Motor neuron (in vitro differentiated cells): ENCODE measurements around the gene SRXN1. TPM values are rescaled to one million over a fixed set of nuclear protein-coding genes. Genes with fewer than 3 reads are reported as not detected.
A peak's percentile ranks its signal among the peaks of the same experiment; 100 is the strongest.

Source experiments
- ATAC-seq, 8 experiments: fragments of 200-7000 bp; cut with Tn5 transposase; replicated peaks in 6 of 8; 2 replicates each; pipeline ENCODE4 v1.8.0; 2021; ENCODE audit warnings: mild to moderate bottlenecking in 8 of 8, moderate library complexity in 8 of 8
- H3K27ac ChIP-seq, 2 donors: fragments of 250-450 bp; sonication (Bioruptor Pico); 2 replicates each; pipeline ENCODE4 v1.9.0; 2021; ENCODE audit warnings: antibody characterized with exemption in 2 of 2, mild to moderate bottlenecking in 2 of 2, moderate library complexity in 1 of 2
- H3K4me1 ChIP-seq, 2 donors: fragments of 250-450 bp; sonication (Bioruptor Pico); replicated peaks in 1 of 2; 2 replicates each; pipeline ENCODE4 v1.6.1; 2021; ENCODE audit warnings: antibody characterized with exemption in 2 of 2, mild to moderate bottlenecking in 2 of 2, moderate library complexity in 1 of 2
- H3K4me3 ChIP-seq, 5 donors: fragments of 250-450 bp; sonication (Bioruptor Pico); 2 replicates each; pipeline ENCODE4 v1.9.0; 2021; ENCODE audit warnings: antibody characterized with exemption in 5 of 5, mild to moderate bottlenecking in 5 of 5, moderate library complexity in 4 of 5
- WGBS, 10 experiments: fragments of 450-650 bp; shearing (Covaris generic); methylation state at CpG; one replicate each; pipeline ENCODE4 v1.0.0; 2022; 5-methylcytosine and 5-hydroxymethylcytosine counted together
- in situ Hi-C, 9 experiments: fragments of 400-800 bp; cut with MboI; loops; one replicate each; pipeline ENCODE4 v1.15.0; 2021; ENCODE audit warnings: low sequenced_read_pairs in 9 of 9, low pct_unique_long_range_greater_than_20kb in 2 of 9; ENCODE audit not compliant: unreplicated experiment in 9 of 9
- total RNA-seq, 8 experiments: library from RNA; unstranded; fragments of 300-600 nt; gene quantifications; 2 replicates each; pipeline versions ENCODE4 v1.2.3 to v1.2.4, GENCODE V29; 2022

SRXN1 gene
- total RNA-seq, 8 experiments from 2014 or later: 7.1 to 51.6 (median 16.2) TPM

GRCh38 chr20:637559-637958, 15.4 kb downstream of the SRXN1 start:
- H3K4me3 ChIP-seq: no peak overlapping the region
- no peak overlapping the region for H3K27ac ChIP-seq
- in situ Hi-C loops: loop anchor here in 1 of 9 experiments (10.0 kb wide), 1 partner anchor 73 kb away; no protein-coding TSS in a partner anchor
- WGBS, 10 experiments: 0 to 100% (median 82%) methylated on average over 1 of the region's 2 CpGs; no CpG with 5 or more reads in 2 of the 10 experiments
- peaks cover 17 to 24% of the 10 kb centered on the region in 2 donors for H3K4me1 ChIP-seq
- no peak for ATAC-seq

DNA sequence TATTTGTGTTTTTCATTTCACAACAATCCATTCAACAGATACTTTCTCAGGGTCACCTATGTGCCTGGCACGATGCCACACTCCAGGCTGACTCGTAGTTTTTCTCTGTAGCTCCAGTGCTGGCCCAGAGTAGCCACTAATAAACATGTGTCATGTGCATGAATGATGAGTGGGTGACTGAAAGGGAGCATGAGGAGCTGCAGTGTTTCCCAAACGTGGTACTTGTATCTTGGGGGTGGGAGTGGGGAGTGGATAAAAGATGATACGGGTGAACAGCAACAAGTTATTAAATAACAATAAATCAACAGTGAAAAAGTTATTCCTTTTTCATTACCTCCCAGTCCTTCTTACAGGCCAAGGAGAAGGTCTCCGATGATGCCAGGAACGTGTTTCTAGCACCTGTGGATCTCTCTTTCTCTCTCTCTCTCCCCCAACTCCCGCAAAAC, 17.1 kb downstream of the SRXN1 start:
- WGBS, 10 experiments: 0 to 83% (median 49%) methylated on average over 1 to 7 of the region's 7 CpGs; no CpG with 5 or more reads in 1 of the 10 experiments
- ATAC-seq: peak in 1 of 8 experiments; percentile 17
- no peak overlapping the region for H3K4me3 ChIP-seq
- H3K27ac ChIP-seq: no peak overlapping the region
- in situ Hi-C loops: loop anchor here in 1 of 9 experiments (10.0 kb wide), 1 partner anchor 71 kb away; no protein-coding TSS in a partner anchor
- peaks cover 17 to 24% of the 10 kb centered on the region in 2 donors for H3K4me1 ChIP-seq

DNA sequence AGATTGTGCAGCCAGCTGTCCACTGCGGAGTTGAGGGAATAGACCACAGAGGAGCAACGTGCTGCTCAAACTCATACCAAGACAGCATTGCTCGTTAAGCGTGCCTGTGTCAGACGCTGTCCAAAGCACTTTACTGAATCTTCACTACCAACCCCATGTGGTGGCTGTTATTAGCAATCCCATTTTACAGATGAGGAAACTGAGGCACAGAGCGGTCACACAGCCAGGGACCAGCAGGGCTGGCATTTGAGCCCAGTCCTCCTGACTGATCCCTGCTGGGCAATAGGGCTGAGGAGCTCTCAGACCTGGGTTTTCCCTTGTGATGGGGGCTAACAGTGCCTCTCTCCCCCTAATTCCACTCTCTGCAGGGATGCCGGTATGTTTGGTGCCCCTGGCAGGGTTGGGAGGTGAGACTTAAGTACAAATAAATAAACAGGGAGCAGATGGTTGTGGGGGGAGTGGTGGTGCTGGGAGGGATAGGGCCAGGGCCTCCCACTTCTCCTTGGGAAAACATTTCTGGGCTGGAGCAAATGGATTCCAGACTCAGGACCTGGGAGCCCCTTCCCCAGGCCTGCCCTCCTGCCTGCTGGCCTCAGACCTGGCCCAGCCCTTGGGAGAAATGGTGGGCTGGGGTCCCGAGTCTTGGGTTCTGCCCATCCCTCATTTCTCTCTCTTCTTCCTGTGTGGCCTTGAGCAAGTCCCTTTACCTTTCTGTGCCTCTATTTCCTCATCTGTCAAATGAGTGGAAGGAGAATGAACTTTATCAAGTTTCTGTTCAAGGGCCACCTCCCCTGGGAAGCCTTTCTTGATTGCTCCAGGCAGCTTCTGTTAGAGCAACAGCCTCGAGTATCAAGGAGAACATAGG, 17.7 kb downstream of the SRXN1 start:
- in situ Hi-C loops: loop anchor here in 1 of 9 experiments (10.0 kb wide), 1 partner anchor 70 kb away; no protein-coding TSS in a partner anchor
- H3K27ac ChIP-seq: no peak overlapping the region
- 0 to 93% (median 66%) methylated on average over 1 to 6 of the region's 9 CpGs; no CpG with 5 or more reads in 4 of the 10 experiments for WGBS, 10 experiments
- H3K4me1 ChIP-seq: peaks cover 17 to 24% of the 10 kb centered on the region in 2 donors
- no peak overlapping the region for H3K4me3 ChIP-seq
- ATAC-seq: peak in 2 of 8 experiments; percentile 6 to 43

GRCh38 chr20:634148-634925, 18.7 kb downstream of the SRXN1 start:
- Histone ChIP-seq H3K4me1 (peaks cover 17 to 24% of the 10 kb centered on the region in 2 donors), H3K27ac (peak overlapping the region in 1 of 2 donors; percentile 69), H3K4me3 (no peak overlapping the region)
- peak; percentile 61 to 91 (median 86) for ATAC-seq
- WGBS, 10 experiments: 0 to 60% (median 25%) methylated on average over 1 to 5 of the region's 14 CpGs; no CpG with 5 or more reads in 3 of the 10 experiments
- in situ Hi-C loops: loop anchor here in 1 of 9 experiments (10.0 kb wide), 1 partner anchor 70 kb away; no protein-coding TSS in a partner anchor

DNA sequence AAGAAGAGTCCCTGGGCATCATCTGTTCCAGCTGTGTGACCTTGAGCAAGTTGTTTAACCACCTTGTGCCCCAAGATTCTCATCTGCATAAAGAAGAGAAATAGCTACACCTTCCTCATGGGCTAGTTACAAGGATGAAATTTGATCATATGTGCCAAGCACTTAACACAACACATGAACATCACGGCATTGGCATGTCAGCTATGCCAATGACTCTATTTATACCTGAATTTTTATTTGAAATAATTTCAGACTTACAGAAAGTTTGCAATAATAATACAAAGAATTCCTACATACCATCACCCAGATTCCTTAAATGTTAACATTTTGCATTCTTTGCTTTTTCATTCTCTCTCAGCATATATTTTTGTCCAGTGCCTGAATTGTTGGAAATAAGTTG, 21.9 kb downstream of the SRXN1 start:
- peak in 1 of 8 experiments; percentile 29 for ATAC-seq
- WGBS, 10 experiments: 0 to 100% (median 29%) methylated on average over 1 of the region's 1 CpG; no CpG with 5 or more reads in 1 of the 10 experiments
- in situ Hi-C loops: loop anchor here in 1 of 9 experiments (10.0 kb wide), 1 partner anchor 66 kb away; no protein-coding TSS in a partner anchor
- Histone ChIP-seq H3K4me1 (peaks cover 17 to 24% of the 10 kb centered on the region in 2 donors), H3K27ac (no peak overlapping the region), H3K4me3 (no peak overlapping the region)

DNA sequence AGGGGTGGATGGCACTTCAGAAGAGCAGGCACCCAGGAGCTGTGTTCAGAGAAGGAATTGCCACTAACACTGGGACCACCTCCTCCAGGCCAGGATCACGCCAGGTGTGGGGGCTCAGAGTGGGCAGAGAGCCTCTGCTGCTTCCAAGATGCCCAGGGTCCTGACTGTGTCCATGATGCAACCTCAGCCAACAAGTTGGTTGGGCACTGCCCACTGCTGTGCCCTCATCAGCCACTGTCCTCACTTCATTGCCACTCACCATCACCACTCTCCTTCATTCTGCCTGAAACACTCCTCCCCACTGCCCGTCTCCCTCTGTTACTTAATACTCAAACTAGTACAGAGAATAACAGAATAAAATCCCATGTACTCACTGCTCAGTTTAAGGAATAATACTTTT, 26.4 kb downstream of the SRXN1 start:
- 0 to 100% (median 67%) methylated on average over 1 to 2 of the region's 2 CpGs; no CpG with 5 or more reads in 5 of the 10 experiments for WGBS, 10 experiments
- no peak for ATAC-seq
- H3K4me3 ChIP-seq: no peak overlapping the region
- no peaks in the 10 kb centered on the region for H3K4me1 ChIP-seq
- in situ Hi-C loops: no loop called here
- no peak overlapping the region for H3K27ac ChIP-seq

DNA sequence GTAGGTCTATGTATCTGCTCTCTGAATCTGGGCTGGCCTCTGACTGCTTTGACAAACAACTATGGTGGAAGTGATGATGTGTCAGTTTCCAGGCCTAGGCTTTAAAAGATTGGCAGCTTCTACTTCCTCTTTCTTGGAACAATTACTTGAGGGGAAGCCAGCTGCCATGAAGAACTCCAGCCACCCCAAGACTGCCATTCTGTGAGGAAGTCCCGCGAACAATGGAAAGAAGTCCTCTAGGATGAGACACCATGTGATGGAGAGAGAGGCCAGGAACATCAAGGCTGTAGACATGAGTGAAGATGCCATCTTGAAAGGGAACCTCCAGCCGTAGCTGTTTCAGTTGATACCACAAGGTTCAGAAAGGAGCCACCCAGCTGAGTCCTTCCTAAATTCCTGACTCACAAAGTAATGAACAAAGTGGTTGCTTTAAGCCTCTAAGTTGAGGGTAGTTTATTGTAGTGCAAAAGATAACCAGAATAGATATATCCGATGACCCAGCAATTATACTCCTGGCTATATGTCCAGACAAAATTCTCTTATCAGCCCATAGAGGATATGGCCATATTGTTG, 27.6 kb downstream of the SRXN1 start:
- Histone ChIP-seq H3K4me1 (peaks cover 0 to 5% of the 10 kb centered on the region in 2 donors), H3K27ac (no peak overlapping the region), H3K4me3 (no peak overlapping the region)
- 43 to 100% (median 75%) methylated on average over 1 to 4 of the region's 4 CpGs; no CpG with 5 or more reads in 3 of the 10 experiments for WGBS, 10 experiments
- ATAC-seq: no peak
- in situ Hi-C loops: no loop called here

DNA sequence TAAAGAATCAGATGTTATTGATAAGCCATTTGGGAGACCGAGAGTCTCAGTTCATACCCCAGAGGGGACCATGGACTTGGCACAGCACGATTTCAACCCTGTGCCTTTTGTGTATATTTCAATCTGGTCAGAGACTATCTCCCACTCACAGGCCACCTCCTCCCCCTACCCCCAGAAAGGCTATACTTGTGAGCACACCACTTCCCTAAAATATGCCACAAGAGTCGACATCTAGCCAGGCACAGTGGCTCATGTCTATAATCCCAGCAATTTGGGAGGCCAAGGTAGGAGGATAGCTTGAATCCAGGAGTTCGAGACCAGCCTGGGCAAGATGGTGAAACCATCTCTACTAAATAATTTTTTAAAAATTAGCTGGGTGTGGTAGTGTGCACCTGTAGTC, 29.3 kb downstream of the SRXN1 start:
- ATAC-seq: no peak
- in situ Hi-C loops: no loop called here

GRCh38 chr20:623021-623420, 30.0 kb downstream of the SRXN1 start:
- 0 to 45% (median 0%) methylated on average over 1 to 3 of the region's 4 CpGs; no CpG with 5 or more reads in 5 of the 10 experiments for WGBS, 10 experiments
- H3K27ac ChIP-seq: no peak overlapping the region
- in situ Hi-C loops: no loop called here
- H3K4me1 ChIP-seq: peaks cover 0 to 5% of the 10 kb centered on the region in 2 donors
- H3K4me3 ChIP-seq: no peak overlapping the region
- ATAC-seq: peak in 2 of 8 experiments; percentile 13 to 59

More for the DNA sequence above, 29.3 kb downstream of the SRXN1 start:
- Histone ChIP-seq H3K27ac (no peak overlapping the region), H3K4me1 (peaks cover 0 to 5% of the 10 kb centered on the region in 2 donors), H3K4me3 (no peak overlapping the region)
- 0 to 100% (median 38%) methylated on average over 1 to 4 of the region's 4 CpGs; no CpG with 5 or more reads in 1 of the 10 experiments for WGBS, 10 experiments

- no peak overlapping the region for H3K27ac ChIP-seq
- in situ Hi-C loops: no loop called here
- ATAC-seq: no peak
- WGBS, 10 experiments: 0 to 90% (median 79%) methylated on average over 1 to 4 of the region's 7 CpGs; no CpG with 5 or more reads in 3 of the 10 experiments
- peaks cover 0 to 5% of the 10 kb centered on the region in 2 donors for H3K4me1 ChIP-seq
- no peak overlapping the region for H3K4me3 ChIP-seq
Observed at GRCh38 chr20:622161-622560, 30.8 kb downstream of the SRXN1 start.

GRCh38 chr20:621125-621756, 31.8 kb downstream of the SRXN1 start:
- in situ Hi-C loops: no loop called here
- Histone ChIP-seq H3K4me3 (no peak overlapping the region), H3K4me1 (peaks cover 0 to 5% of the 10 kb centered on the region in 2 donors), H3K27ac (no peak overlapping the region)
- WGBS, 10 experiments: 7 to 80% (median 23%) methylated on average over 1 to 4 of the region's 5 CpGs; no CpG with 5 or more reads in 4 of the 10 experiments
- peak in 3 of 8 experiments; percentile 19 to 66 (median 21) for ATAC-seq

- in situ Hi-C loops: no loop called here
- peaks cover 0 to 5% of the 10 kb centered on the region in 2 donors for H3K4me1 ChIP-seq
- no peak overlapping the region for H3K27ac ChIP-seq
- no peak overlapping the region for H3K4me3 ChIP-seq
- WGBS, 10 experiments: 0 to 81% (median 60%) methylated on average over 1 to 4 of the region's 7 CpGs; no CpG with 5 or more reads in 5 of the 10 experiments
- no peak for ATAC-seq
Observed at GRCh38 chr20:620246-620645, 32.8 kb downstream of the SRXN1 start.
